Sigmoid colon (tissue), 7 donors: ENCODE measurements around the gene GRAP2. TPM values are rescaled to one million over a fixed set of nuclear protein-coding genes. Genes with fewer than 3 reads are reported as not detected.

Experiments used
- DNase-seq: peaks from one replicate; pipeline ENCODE4 v3.0.0-alpha.2; 2019
- H3K27ac ChIP-seq, 4 donors: fragments of 200-600 bp; sonication (generic); one replicate each; pipeline ENCODE4 v1.5.1; 2016 to 2019; ENCODE audit warnings: mild to moderate bottlenecking in 1 of 4
- H3K27me3 ChIP-seq, 3 donors: fragments of 200-600 bp; sonication (generic); one replicate each; pipeline ENCODE4 v1.5.1; 2019; ENCODE audit warnings: mild to moderate bottlenecking in 1 of 3
- H3K36me3 ChIP-seq, 4 donors: fragments of 200-600 bp; sonication (generic); one replicate each; pipeline ENCODE4 v1.5.1; 2016 to 2019
- H3K4me1 ChIP-seq, 4 donors: fragments of 200-600 bp; sonication (generic); one replicate each; pipeline ENCODE4 v1.5.1; 2017 to 2019
- H3K4me3 ChIP-seq, 4 donors: fragments of 200-600 bp; sonication (generic); one replicate each; pipeline ENCODE4 v1.5.1; 2017 to 2019; ENCODE audit warnings: mild to moderate bottlenecking in 2 of 4, moderate library complexity in 1 of 4
- H3K9me3 ChIP-seq, 4 donors: fragments of 200-600 bp in 3 of 4; sonication (generic) in 3 of 4; one replicate each; pipeline versions ENCODE4 v1.5.1 to v1.6.1; 2013 to 2019
- EP300 ChIP-seq, 4 donors: sonication (generic); formaldehyde crosslinking; IDR thresholded peaks; one replicate each; pipeline ENCODE4 v1.6.1; 2017; ENCODE audit warnings: antibody characterized with exemption in 4 of 4
- POLR2A ChIP-seq, 2 donors: fragments of 450-650 bp; IDR thresholded peaks; one replicate each; pipeline ENCODE4 v1.6.1; 2016; ENCODE audit warnings: antibody characterized with exemption in 2 of 2, mild to moderate bottlenecking in 2 of 2, moderate library complexity in 2 of 2
- POLR2AphosphoS5 ChIP-seq, 4 donors: sonication (generic); formaldehyde crosslinking; IDR thresholded peaks; one replicate each; pipeline ENCODE4 v1.6.1; 2017; ENCODE audit warnings: antibody characterized with exemption in 4 of 4
- WGBS, 2 donors: extraction: QIAGEN DNeasy Blood & Tissue Kit; methylation state at CpG; one replicate each; pipeline ENCODE4 v1.1.7; 2013; 5-methylcytosine and 5-hydroxymethylcytosine counted together
- intact Hi-C: fragments of 100-400 bp; cut with DNase I; formaldehyde crosslinking; loops from one replicate; pipeline ENCODE4 v1.15.1; 2023
- polyA plus RNA-seq, 3 donors: library from polyadenylated mRNA; stranded (reverse); fragments of 200-250 nt; gene quantifications; one replicate each; pipeline ENCODE4 v1.2.3, GENCODE V29; 2013
- total RNA-seq, 4 donors: library from RNA; depleted of rRNA; stranded (reverse); fragments of >200 nt; gene quantifications; one replicate each; pipeline ENCODE4 v1.1.0, GENCODE V29; 2016
- TF ChIP-seq, protein P1 (sequence below), 4 experiments: fragments of 450-650 bp in 3 of 4; fragments of 200-600 bp in 1 of 4; IDR thresholded peaks; one replicate each; pipeline ENCODE4 v1.5.1; 2016 to 2019; ENCODE audit warnings: antibody characterized with exemption in 4 of 4, mild to moderate bottlenecking in 3 of 4, moderate library complexity in 2 of 4
- donor health status: healthy with polysubstance abuse.
- donor health status: Bipolar disorder and iron deficiency.
- donor health status: healthy.

GRAP2 gene
- total and polyA plus RNA-seq, 7 donors, result 0.46 to 9.7 (median 1.4) TPM

DNA sequence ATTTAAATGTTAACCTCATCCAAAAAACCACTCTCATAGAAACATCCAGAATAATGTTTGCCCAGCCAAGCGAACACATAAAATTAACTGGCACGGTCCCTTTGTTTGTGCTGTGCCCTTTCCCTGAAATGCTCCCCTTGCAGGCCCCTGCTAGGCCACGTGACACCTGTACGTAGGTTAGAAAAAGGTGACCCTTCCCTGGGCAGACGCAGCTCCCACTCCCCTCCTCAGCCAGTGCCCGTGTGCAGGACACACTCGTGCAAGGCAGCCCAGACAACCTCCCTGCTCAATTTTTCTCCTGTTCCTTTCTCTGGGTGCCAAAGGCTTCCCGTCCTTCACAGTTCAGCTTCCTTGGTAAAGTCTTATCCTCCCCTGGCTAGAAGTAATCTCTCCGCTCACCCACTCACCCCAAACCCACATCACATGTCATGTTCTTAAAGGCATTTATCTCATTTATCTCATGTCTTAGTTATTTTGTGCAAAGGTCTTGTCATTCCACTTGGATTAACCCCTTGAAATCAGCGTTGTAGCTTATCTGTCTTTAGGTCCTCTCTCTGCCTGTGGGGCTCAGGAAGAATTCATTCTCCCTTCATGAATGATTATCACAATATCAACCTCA lies 114.6 kb downstream of the GRAP2 start:
- no peak overlapping the region for H3K27ac ChIP-seq
- peaks cover 0 to 24% (median 0%) of the 10 kb centered on the region in 3 donors for H3K27me3 ChIP-seq
- WGBS, 2 donors, result 36 to 74% methylated on average over 10 of the region's 10 CpGs
- H3K9me3 ChIP-seq, result no peaks in the 10 kb centered on the region
- H3K36me3 ChIP-seq, result no peaks in the 10 kb centered on the region
- no peak for DNase-seq
- TF ChIP-seq EP300 (IDR thresholded peaks at IDR 0.05) (no peak), POLR2A (IDR thresholded peaks at IDR 0.05) (no peak), POLR2AphosphoS5 (IDR thresholded peaks at IDR 0.05) (no peak)
- TF ChIP-seq, protein P1, sequence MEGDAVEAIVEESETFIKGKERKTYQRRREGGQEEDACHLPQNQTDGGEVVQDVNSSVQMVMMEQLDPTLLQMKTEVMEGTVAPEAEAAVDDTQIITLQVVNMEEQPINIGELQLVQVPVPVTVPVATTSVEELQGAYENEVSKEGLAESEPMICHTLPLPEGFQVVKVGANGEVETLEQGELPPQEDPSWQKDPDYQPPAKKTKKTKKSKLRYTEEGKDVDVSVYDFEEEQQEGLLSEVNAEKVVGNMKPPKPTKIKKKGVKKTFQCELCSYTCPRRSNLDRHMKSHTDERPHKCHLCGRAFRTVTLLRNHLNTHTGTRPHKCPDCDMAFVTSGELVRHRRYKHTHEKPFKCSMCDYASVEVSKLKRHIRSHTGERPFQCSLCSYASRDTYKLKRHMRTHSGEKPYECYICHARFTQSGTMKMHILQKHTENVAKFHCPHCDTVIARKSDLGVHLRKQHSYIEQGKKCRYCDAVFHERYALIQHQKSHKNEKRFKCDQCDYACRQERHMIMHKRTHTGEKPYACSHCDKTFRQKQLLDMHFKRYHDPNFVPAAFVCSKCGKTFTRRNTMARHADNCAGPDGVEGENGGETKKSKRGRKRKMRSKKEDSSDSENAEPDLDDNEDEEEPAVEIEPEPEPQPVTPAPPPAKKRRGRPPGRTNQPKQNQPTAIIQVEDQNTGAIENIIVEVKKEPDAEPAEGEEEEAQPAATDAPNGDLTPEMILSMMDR (IDR thresholded peaks at IDR 0.05), result no peak
- intact Hi-C loops, result no loop called here
- H3K4me3 ChIP-seq, result no peak overlapping the region
- no peaks in the 10 kb centered on the region for H3K4me1 ChIP-seq

DNA sequence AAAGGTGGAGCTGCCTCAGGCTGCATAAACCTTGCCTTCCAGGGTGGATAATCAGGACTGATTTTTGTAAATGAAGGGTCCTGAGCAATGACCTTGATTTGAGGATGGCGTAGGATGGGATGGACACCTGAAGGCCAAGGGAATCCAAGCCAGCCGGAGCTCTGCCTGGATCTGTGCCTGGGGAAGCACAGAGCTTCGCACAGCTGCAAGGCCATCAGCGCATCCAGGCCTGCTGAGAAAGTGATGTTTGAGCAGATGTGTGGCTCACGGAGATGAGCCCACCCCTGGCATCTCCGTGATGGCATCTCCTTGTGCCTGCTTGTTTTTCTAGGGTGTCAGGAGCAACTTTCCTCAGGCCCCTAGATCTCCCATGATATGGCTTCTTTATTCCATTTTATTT lies 117.2 kb downstream of the GRAP2 start:
- Histone ChIP-seq H3K9me3 (no peaks in the 10 kb centered on the region), H3K4me3 (no peak overlapping the region), H3K27ac (no peak overlapping the region), H3K27me3 (peaks cover 0 to 10% (median 0%) of the 10 kb centered on the region in 3 donors), H3K4me1 (no peaks in the 10 kb centered on the region), H3K36me3 (no peaks in the 10 kb centered on the region)
- WGBS, 2 donors, result 95% methylated on average over 6 of the region's 6 CpGs
- TF ChIP-seq, protein P1 (IDR thresholded peaks at IDR 0.05), result no peak
- TF ChIP-seq POLR2AphosphoS5 (IDR thresholded peaks at IDR 0.05) (no peak), EP300 (IDR thresholded peaks at IDR 0.05) (no peak), POLR2A (IDR thresholded peaks at IDR 0.05) (no peak)
- no peak for DNase-seq
- intact Hi-C loops, result no loop called here

DNA sequence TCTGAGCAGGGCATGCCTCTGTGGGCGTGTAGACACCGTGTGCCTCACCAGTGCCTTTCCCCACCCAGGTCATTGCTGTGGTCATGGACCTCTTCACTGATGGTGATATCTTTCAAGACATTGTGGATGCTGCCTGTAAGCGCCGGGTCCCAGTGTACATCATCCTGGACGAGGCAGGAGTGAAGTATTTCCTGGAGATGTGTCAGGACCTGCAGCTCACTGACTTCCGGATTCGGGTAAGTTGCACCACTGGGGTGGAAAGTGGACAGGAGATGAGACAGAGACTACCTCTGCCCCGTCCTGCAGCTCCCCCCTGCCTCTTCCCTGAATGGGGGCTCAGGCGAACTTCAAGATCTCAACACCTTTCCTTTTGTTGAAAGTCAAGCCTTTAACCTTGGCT lies 118.2 kb downstream of the GRAP2 start:
- TF ChIP-seq POLR2AphosphoS5 (IDR thresholded peaks at IDR 0.05) (no peak), EP300 (IDR thresholded peaks at IDR 0.05) (no peak), POLR2A (IDR thresholded peaks at IDR 0.05) (no peak)
- TF ChIP-seq, protein P1 (IDR thresholded peaks at IDR 0.05), result no peak
- Histone ChIP-seq H3K27ac (no peak overlapping the region), H3K4me3 (no peak overlapping the region), H3K27me3 (peaks cover 0 to 18% (median 0%) of the 10 kb centered on the region in 3 donors), H3K36me3 (no peaks in the 10 kb centered on the region), H3K9me3 (no peaks in the 10 kb centered on the region), H3K4me1 (no peaks in the 10 kb centered on the region)
- 93 to 94% methylated on average over 9 of the region's 9 CpGs for WGBS, 2 donors
- DNase-seq, result no peak
- intact Hi-C loops, result no loop called here

DNA sequence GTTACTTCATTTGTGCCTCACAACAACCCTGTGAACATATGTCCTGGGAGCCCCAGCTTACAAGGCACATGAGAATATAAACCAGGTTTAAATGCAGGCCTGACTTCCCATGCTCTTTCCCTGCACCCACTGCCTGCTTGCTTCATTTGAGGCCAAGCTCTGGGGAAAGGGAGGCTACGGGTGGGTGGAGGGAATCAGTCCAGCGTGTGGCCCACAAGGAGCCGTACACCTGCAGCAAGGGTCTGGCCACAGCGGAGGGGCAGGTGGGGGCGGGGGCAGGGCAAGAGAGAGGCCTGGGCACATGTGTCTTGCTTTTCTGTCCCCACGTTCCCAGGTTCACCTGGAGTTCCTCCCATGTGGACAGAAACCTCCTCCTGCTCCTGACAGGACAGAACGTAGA lies 120.1 kb downstream of the GRAP2 start:
- Histone ChIP-seq H3K9me3 (no peaks in the 10 kb centered on the region), H3K27ac (no peak overlapping the region), H3K36me3 (no peaks in the 10 kb centered on the region), H3K4me1 (no peaks in the 10 kb centered on the region), H3K4me3 (no peak overlapping the region), H3K27me3 (peaks cover 0 to 20% (median 0%) of the 10 kb centered on the region in 3 donors)
- 88 to 94% methylated on average over 7 of the region's 7 CpGs for WGBS, 2 donors
- intact Hi-C loops, result no loop called here
- TF ChIP-seq EP300 (IDR thresholded peaks at IDR 0.05) (no peak), POLR2A (IDR thresholded peaks at IDR 0.05) (no peak), POLR2AphosphoS5 (IDR thresholded peaks at IDR 0.05) (no peak)
- TF ChIP-seq, protein P1 (IDR thresholded peaks at IDR 0.05), result no peak
- DNase-seq, result no peak
